GM18498 (cell line): Measurements from ENCODE around the gene KCTD12.
"Not testable (repeated sequence)": the region's sequence is repeated elsewhere in the genome, so short reads cannot be mapped to it uniquely, and the experiment has no call there.

Source experiments
- ATAC-seq: cut with Tn5 transposase; IDR thresholded peaks from one replicate; pipeline ENCODE4 v1.9.1; 2021; ENCODE audit warnings: mild to moderate bottlenecking, moderate library complexity; ENCODE audit not compliant: unreplicated experiment

KCTD12 gene

DNA sequence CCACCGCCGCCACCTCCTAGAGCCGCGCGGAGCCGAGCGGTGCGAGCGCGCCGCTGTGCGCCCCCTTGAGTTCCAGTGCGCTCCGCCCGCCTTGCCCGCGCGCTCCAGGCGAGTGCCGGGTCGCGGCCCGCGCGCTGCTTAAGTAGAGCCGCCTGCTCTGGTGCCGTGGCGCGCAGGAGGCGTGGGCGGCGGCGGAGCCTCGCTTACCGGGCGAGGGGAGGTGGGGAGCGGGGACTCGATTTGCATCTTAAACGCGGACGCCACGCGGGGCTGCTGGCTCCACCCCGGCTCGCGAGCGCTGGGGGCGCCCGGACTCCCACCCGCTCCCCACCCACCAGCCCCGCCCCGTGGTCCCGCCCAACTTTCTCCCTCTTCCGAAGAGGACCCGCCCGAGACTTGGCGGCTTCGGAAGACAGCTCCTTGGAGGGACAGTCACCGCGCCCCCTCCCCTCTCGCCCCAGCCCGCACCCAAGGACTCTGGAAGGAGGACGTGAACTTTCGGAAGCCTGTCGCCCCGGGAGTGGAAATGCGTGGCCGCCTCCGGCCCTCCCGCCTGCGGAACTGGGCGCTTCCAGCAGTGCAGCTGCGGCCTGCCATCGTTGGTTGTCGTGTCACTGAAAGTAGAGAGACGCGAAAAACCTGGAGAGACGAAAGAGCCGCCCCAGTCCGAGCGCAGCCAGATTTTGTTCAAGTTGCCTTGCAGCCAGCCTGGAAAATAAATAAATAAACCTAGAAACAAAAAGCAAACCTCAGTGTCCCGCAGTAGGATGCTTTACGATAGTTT, at the start of gene KCTD12:
KCTD12 (minus strand) TSS at position 114 of the 784 bp plus-strand sequence. CDS start 257 bp downstream, outside the sequence.
- ATAC-seq: peak; percentile 76

DNA sequence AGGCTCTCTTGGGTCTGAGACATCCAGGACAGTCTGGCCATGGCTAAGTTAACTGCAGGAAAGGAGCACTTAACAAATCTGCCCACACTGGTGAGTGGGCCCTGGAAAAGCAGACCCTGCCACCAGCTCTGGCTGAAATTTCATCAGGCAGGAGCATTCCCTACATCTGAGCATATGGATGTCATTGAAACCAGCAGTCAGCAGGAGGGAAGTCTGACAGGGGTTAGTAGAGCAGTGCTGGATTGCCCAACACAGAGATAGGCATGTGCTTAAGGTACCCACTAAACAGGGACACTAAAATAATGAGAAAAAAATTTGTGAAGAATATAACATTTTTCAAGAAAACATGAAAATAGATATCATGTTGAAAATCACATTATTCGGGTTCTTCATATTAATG, 48.5 kb upstream of the KCTD12 start:
- ATAC-seq: no peak

- no peak for ATAC-seq
Measured at GRCh38 chr13:76932076-76932475, 45.9 kb upstream of the KCTD12 start.

DNA sequence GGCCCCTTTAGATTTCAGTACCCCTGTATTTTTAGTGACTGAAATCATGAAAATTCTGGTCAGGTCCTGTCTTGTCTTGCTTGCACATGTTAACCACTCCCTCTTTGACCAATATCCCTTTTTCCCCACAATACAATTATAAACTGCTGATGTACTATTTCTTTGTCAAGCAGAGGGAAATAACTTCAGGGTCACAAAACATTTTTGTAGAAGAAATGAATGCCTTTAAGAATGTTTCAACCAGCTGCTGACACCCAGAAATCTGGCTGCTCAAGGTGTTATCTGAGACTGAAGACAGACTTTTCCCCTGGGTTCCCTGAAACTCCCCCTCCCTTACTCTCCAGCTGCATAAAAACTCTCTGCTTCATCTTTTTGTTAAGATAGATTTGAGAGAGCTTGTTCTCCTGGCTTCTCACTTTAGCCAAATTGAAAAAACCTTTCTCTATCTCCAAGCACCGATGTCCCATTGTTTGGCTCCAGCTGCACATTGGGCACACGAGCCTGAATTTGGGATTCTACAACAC, 43.7 kb upstream of the KCTD12 start:
- no peak for ATAC-seq

DNA sequence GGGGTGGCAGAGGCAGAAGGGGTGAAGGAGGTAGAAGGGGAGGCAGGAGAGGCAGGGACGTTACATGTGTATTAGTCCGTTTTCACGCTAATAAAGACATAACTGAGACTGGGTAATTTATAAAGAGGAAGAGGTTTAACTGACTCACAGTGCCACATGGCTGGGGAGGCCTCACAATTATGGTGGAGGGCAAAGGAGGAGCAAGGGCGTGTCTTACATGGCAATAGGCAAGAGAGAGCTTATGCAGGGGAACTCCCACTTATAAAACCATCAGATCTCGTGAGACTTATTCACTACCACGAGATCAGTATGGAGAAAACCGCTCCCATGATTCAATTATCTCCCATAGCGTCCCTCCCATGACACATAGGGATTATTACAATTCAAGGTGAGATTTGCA, 43.1 kb upstream of the KCTD12 start:
- ATAC-seq: no peak

DNA sequence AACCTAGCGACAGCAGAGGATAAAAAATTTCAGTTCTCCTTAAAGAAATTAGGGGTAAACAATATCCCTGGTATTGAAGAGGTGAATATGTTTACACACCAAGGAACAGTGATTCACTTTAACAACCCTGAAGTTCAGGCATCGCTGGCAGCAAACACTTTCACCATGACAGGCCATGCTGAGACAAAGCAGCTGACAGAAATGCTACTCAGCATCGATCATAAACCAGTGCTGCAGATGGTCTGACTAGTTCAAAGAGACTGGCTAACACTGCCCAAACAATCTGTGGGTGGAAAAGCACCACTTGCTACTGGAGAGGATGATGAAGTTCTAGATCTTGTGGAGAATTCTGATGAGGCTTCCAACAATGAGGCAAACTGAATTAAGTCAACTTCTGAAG, 42.3 kb upstream of the KCTD12 start:
- ATAC-seq: no peak

DNA sequence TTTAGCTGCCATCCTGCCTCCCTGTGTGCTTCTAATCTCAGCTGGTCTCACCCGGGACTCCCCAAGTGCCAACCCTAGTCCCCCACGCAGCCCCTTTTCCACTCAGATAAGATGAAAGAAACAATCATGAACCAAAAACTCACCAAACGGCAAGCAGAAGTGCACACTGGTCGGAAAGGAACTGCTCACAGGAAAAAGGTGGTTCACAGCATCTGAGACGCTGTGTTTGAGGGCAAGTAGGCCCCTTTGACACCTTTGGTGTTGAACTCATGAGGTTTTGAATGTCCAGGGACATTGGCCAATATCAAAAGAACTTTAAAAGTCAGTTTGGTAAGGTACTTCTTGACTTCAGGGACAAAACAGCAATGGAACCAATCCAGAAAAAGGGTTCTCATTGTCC, 41.8 kb upstream of the KCTD12 start:
- ATAC-seq: no peak

DNA sequence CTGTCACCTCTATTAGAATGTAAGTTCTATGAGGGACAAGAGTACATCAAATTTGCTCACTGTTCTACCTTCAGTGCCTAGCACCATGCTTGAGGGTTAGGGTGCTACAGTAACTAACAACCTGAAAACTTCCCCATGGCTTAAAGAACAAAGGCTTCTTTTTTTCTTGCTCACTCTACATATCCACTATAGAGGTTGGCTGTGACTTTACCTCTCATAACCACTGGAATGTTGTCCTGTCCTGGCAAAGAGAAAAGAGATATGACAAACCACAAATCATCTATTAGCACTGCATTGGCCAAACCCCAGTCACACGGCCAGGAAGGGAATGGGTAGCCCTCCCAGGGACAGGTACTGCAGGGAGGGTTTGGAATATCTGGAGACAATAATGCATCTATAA, 38.9 kb upstream of the KCTD12 start:
- no peak for ATAC-seq

DNA sequence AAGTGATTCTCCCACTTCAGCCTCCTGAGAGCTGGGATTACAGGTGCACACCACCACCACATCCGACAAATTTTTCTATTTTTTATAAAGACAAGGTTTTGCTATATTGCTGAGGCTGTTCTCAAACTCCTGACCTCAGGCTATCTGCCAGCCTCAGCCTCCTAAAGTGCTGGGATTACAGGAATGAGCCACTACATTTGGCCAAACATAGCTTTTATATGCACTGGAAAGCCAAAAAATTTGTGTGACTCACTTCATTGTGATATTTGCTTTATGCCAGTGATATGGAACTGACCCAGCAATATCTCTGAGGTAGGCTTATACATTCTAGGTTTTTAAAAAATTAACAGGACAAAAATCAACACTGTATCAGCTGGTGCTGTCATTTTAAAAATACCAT, 35.3 kb upstream of the KCTD12 start:
- no peak for ATAC-seq

DNA sequence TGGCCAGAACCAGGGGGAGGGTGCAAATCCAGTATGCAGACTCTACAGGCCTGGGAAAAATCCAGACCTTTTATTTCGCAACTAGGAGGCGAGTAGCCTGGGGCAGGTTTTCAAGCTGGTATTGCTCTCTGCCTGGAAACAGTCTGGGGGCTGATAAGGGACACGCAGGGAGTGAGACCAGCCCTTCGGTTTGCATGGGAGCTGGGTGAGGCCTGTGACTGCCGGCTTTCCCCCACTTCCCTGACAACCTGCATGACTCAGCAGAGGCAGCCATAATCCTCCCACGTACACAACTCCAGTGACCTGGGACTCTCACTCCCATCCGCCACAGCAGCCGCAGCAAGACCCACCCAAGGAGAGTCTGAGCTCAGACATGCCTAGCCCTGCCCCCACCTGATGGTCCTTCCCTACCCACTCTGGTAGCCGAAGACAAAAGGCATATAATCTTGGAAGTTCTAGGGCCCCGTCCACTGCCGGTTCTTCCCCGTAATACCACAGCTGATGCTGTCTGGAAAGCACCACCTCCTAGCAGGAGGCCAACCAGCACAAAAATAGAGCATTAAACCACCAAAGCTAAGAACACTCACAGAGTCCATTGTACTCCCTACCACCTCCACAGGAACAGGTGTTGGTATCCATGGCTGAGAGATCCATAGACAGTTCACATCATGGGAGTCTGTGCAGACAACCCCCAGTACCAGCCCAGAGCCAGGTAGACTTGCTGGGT, 31.7 kb upstream of the KCTD12 start:
- not testable (repeated sequence) for ATAC-seq

DNA sequence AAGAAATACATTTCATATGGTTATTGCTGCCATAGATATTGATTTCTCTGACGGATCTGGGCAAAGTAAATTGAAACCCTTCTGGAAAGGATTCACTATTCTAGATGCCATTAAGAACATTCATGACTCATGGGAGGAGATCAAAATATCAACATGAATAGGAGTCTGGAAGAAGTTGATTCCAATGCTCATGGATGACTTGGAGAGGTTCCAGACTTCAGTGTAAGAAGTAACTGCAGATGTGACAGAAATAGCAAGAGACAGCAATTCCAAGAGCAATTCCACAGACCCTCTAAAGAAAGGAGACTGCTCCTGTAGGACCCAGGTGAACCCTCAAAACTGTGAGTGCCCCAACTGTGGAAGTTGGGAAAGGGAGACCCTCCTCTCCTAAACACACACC, 30.9 kb upstream of the KCTD12 start:
- ATAC-seq: no peak

DNA sequence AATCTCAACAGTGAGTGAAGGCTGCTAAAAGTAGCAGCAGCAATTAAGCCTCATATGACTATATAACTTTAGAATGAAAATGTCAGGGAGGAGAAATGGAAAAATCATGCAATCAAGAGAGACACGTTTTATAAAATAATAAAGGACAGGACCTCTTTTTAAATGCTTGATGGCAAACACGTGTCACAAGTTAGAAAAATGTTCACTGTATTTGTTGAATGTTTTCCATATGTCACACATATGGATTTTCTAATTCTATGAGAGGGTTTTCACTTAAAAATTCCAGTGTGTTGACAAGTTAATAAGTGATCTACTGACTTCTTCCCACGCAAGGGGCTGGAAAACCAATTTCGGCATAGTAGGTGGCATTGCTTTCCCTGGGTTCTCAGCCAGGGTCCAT, 27.7 kb upstream of the KCTD12 start:
- no peak for ATAC-seq

- no peak for ATAC-seq
Measured at GRCh38 chr13:76912476-76912875, 26.3 kb upstream of the KCTD12 start.

DNA sequence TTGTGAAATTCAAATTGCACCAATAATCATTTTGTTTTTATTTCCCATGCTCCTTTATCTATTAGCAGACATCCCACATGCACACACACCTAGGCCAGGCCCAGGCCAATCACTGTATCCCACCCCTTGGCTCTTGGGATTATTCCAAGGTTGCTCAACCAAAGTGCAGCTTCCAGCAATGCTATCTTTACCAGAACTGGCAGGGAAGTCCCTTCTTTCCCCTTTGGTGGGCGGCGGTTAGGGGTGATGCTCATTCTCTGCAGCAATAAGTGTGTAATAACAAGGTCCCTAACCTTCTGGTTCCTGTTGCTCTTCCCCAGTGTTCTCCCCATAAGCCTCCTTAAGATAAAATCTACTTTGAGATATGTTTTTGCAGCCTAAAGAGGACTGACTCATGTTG, 18.3 kb upstream of the KCTD12 start:
- no peak for ATAC-seq

DNA sequence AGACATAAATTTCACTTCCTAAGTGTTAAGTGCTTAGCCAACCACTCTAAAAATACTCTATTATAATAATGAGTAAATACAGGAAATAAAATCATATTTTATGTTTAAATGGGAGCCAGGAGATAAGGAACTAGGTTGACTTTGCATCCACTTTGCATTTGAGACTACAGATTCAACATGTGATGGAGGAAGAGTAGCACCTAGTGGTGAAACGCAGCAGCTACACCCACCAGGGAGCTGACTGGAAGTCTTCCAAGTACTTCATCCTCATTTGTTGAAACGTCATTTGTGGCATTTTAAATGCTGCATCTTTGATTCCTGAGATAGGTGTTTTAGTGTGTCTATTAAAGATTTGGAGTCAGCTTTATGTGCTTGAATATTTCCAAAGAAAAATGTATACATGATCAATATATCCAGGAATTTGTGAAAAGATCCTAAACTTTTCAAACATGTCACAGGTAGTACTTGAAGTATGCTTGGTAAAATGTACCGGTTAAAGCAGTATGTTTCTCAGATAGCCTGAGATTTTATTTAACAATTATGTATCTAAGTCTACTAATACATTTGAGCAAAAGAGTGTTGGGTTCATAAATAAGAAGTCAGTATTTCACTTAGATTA, 17.4 kb upstream of the KCTD12 start:
- ATAC-seq: peak; percentile 97

DNA sequence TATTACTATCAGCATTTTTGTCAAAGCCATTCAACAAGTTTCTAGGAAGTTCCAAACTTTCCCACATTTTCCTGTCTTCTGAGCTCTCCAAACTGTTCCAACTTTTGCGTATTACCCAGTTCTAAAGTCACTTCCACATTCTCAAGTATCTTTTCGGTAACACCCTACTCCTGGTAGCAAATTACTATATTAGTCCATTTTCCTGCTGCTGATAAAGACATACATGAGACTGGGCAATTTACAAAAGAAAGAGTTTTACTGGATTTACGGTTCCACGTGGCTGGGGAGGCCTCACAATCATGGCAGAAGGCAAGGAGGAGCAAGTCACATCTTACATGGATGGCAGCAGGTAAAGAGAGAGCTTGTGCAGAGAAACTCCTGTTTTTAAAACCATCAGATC, 12.9 kb upstream of the KCTD12 start:
- not testable (repeated sequence) for ATAC-seq

DNA sequence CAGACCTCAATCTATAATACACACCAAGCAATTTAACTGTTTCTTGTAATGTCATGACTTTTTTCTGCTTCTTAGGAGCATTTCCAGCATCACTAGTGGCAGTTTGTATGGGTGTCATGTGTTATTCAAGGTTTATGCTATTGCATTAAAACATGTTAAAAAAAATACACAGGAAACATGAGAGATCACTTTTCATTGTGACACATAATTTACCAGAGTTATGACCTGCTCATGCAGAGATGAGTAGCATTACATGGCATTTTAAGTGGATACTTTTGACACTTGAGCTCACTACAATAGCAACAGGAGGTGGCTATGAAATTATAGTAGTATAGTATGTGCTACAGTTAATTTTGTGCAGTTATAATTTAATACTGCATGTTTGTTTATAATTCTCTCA, 11.0 kb upstream of the KCTD12 start:
- not testable (repeated sequence) for ATAC-seq

- peak; percentile 46 for ATAC-seq
Measured at GRCh38 chr13:76894401-76895110, 8.4 kb upstream of the KCTD12 start.

DNA sequence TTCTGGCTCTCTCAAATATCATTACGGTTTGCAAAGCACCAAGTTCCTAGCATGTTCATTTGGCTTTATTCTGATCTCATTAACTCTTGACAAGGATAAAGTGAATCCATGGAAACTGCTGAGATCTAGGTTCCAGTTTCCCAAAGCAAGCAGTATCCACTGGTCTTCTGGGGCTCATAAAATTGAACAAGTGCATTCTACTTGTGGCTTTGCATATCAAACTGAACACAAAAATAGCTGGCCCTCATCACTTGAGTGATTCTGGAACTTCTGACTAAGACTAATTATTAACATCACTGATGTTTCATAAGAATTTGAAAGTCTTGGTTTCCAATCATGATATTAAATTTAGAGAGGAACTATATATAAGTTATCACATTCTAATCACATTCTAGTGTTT, 6.3 kb upstream of the KCTD12 start:
- peak; percentile 60 for ATAC-seq

- ATAC-seq: no peak
Measured at GRCh38 chr13:76890021-76890420, 3.8 kb upstream of the KCTD12 start.

DNA sequence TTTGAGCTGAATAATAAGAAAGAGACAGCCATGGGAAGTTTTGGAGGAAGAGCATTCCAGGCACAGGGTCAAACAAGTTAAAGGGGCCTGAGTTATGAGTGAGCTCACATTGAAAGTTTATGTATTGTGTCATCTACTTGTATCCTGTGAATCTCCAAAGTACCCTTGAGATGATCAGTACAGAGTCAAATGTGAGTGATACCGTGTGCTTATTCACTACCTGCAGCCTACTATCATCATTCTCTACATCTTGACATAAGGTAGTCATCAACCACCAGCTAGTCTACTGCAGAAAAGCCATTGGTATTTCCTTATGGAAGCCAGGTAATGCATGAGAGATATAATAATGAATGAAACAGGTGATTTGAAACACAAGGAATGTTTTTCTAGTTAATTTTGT, 3.0 kb upstream of the KCTD12 start:
- ATAC-seq: no peak
